GM19324 (cell line): Measurements from ENCODE around the gene NEK8.

Source experiments
- ATAC-seq: cut with Tn5 transposase; IDR thresholded peaks from one replicate; pipeline ENCODE4 v1.9.1; 2021; ENCODE audit warnings: mild to moderate bottlenecking, moderate library complexity; ENCODE audit not compliant: unreplicated experiment, low FRiP score

Gene NEK8

GRCh38 chr17:28743243-28744103, 14.9 kb downstream of the NEK8 start, which contains the start of gene TRAF4:
TSS of gene TRAF4 (plus strand) at chr17:28744011. CDS start at chr17:28744113, 102 bp downstream.
- peak; percentile 73 for ATAC-seq

DNA sequence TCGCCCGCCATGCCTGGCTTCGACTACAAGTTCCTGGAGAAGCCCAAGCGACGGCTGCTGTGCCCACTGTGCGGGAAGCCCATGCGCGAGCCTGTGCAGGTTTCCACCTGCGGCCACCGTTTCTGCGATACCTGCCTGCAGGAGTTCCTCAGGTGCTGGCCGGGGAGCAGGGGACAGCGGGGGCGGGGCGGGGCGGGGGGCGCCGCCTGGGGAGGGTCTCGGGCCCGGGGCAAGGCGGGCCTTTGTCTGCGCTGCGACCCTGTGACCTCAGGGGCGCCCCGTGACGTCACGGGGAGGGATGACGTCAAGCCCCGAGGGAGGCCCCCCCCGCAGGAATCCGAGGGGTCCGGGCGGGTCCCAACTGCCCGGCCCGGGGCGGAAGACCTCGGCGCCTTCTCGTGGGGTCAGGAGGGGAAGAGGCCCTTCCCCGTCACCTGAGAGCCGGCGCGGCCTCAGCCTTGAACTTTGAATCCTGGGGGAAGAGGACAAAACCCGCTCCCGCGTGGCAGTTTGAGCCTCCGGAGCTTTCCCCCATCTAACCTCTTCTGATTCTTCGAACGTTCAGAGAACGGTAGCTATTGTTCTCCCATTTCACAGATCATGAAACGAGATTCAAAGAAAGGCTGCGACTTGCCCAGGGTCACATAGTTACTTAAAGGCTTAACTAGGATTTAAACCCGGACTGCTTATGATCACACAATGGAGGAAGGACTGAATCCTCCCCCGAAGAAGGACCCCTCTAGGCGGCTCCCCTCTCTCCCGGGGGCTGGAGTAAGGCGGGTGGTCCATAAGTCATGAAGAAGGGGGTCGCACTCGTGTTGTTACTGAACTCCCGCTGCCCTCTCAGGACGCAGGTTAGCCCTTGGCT, 15.8 kb downstream of the NEK8 start:
- peak; percentile 25 for ATAC-seq

GRCh38 chr17:28744972-28745785, 16.6 kb downstream of the NEK8 start:
- ATAC-seq, result no peak

DNA sequence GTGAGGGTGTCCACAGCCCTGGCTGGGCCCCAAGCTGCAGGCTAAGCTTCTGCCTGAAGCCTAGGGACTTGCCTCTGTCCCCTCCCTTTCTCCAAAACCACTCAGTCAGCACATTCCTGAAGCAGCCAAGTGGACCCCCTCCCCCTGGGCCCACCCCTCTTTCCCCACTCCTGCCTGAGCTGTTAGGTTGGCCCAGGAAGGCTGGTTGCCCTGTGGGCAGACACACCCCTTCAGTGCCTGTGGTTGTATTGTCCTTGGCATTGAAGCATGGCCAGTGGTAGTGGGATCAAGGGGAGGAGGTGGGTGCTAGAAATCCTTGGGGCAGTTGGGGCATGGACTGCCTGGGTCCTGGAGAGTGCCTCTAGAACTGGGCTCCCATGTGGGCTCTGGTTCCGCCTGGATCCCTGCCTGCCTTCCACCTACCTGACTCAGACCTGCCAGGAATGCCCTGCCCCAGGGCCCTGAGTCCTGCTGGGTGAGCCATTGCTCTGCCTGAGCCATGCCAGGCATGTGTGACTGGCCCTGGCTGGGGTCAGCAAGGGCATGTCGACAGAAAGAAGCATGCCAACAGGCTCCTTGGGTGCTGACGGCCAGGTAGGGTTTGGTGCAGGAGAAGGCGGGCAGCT, 17.3 kb downstream of the NEK8 start:
- no peak for ATAC-seq

GRCh38 chr17:28746611-28747050, 18.0 kb downstream of the NEK8 start:
- ATAC-seq, result no peak

GRCh38 chr17:28747051-28747691, 18.6 kb downstream of the NEK8 start:
- no peak for ATAC-seq

GRCh38 chr17:28747801-28748750, 19.5 kb downstream of the NEK8 start:
- ATAC-seq, result no peak

- no peak for ATAC-seq
Observed at GRCh38 chr17:28748852-28749515, 20.4 kb downstream of the NEK8 start.

DNA sequence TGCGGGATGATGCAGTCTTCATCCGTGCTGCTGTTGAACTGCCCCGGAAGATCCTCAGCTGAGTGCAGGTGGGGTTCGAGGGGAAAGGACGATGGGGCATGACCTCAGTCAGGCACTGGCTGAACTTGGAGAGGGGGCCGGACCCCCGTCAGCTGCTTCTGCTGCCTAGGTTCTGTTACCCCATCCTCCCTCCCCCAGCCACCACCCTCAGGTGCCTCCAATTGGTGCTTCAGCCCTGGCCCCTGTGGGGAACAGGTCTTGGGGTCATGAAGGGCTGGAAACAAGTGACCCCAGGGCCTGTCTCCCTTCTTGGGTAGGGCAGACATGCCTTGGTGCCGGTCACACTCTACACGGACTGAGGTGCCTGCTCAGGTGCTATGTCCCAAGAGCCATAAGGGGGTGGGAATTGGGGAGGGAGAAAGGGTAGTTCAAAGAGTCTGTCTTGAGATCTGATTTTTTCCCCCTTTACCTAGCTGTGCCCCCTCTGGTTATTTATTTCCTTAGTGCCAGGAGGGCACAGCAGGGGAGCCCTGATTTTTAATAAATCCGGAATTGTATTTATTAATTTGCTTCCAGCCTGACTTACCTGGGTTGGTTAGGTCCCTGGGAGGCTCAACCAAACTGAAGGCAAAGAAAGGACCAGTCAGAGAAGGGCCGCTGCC, 21.1 kb downstream of the NEK8 start:
- ATAC-seq, result no peak

GRCh38 chr17:28750178-28751047, 21.8 kb downstream of the NEK8 start:
- ATAC-seq, result peak; percentile 48

DNA sequence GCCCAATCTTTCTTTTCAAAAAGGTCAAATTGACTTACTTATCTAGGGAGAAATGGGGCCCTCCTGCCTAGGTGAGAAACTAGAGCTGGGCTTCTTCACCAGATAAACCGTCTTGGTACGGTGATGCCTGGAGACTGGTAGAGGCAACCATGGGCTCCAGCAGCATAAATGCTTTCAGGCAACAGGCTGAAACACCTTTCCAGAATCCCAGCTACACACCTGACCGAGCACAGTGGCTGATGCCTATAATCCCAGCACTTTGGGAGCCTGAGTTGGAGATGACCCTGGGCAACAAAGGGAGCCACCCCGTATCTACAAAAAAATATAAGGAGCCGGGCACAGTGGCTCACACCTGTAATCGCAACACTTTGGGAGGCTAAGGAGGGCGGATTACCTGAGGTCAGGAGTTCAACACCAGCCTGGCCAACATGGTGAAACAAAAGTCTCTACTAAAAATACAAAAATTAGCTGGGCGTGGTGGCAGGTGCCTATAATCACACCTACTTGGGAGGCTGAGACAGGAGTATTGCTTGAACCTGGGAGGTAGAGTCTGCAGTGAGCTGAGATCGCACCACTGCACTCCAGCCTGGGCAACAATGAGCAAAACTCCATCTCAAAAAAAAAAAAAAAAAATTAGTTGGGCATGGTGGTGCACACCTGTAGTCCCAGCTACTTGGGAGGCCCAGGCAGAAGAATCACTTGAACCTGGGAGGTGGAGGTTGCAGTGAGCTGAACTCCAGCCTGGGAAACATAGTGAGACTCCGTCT, 23.2 kb downstream of the NEK8 start:
- ATAC-seq, result no peak

GRCh38 chr17:28755486-28755885, 26.9 kb downstream of the NEK8 start:
- no peak for ATAC-seq

- no peak for ATAC-seq
Observed at GRCh38 chr17:28756049-28756804, 27.6 kb downstream of the NEK8 start.

DNA sequence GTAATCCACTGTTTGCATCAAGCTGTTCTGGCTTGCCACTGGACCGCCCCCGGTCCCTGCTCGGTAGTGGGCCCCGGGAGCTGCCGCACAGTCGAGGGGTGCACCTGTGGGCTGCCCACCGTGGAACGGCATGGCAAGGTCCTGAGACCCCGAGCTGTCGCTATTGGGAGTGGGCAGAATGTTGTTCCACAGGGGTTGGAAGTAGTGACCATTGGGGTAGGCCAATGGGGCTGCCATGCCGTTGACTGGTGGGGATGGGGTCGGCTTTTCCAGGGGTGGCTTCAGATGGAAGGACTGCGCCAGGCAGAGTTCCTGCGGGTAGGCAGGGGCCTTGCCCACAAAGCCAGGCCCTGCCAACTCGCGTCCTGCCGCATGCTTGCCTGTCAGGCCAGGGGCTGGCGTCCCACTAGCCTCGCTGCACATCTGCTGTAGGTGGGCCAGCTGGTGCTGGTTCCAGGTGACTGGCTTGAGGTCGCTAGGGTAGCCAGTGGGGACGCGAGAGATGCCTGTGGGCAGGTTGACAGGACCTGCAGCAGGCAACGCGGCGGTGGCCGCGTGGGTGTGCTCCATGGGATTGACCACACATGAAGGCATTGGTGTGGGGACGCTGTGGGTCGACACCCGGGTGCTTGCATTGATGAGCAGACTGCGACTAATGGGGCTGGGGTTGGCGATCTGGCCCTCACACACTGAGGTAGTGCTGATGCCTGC, 30.0 kb downstream of the NEK8 start:
- no peak for ATAC-seq
